ENCODE data around the gene SPACA6.

SPACA6 gene

GRCh38 chr19:51690454-51691073 lies 2.6 kb upstream of the SPACA6 start:
- H3K4me3 ChIP-seq (ENCODE audit: low read depth in 1 of 2, low read length in 2 of 2), result peak overlapping the region; percentile 74 to 97
- H3K4me1 ChIP-seq (ENCODE audit: control insufficient read depth in 1 of 2, insufficient read depth in 2 of 2, low read length in 2 of 2), result peaks cover 19 to 54% of the 10 kb centered on the region in 2 donors
- no peaks in the 10 kb centered on the region for H3K9me3 ChIP-seq (ENCODE audit: control insufficient read depth in 1 of 2, low read length in 2 of 2)
- peaks cover 8 to 22% of the 10 kb centered on the region in 2 donors for H3K36me3 ChIP-seq (ENCODE audit: control insufficient read depth in 1 of 2, insufficient read depth in 2 of 2, low read length in 2 of 2)
- H3K27me3 ChIP-seq (ENCODE audit: low read depth, low read length), result peaks cover 8% of the 10 kb centered on the region
- peak overlapping the region; percentile 67 for H3K27ac ChIP-seq (ENCODE audit: low read length)

GRCh38 chr19:51691074-51691583 lies 2.0 kb upstream of the SPACA6 start:
- H3K36me3 ChIP-seq (ENCODE audit: control insufficient read depth in 1 of 2, insufficient read depth in 2 of 2, low read length in 2 of 2), result peaks cover 10 to 24% of the 10 kb centered on the region in 2 donors
- H3K27me3 ChIP-seq (ENCODE audit: low read depth, low read length), result peaks cover 8% of the 10 kb centered on the region
- peak overlapping the region; percentile 63 to 97 for H3K4me3 ChIP-seq (ENCODE audit: low read depth in 1 of 2, low read length in 2 of 2)
- peak overlapping the region; percentile 60 for H3K27ac ChIP-seq (ENCODE audit: low read length)
- no peaks in the 10 kb centered on the region for H3K9me3 ChIP-seq (ENCODE audit: control insufficient read depth in 1 of 2, low read length in 2 of 2)
- H3K4me1 ChIP-seq (ENCODE audit: control insufficient read depth in 1 of 2, insufficient read depth in 2 of 2, low read length in 2 of 2), result peaks cover 19 to 54% of the 10 kb centered on the region in 2 donors

GRCh38 chr19:51691584-51692428 lies 1.3 kb upstream of the SPACA6 start:
- Histone ChIP-seq H3K27ac (ENCODE audit: low read length) (peak overlapping the region; percentile 60), H3K4me1 (ENCODE audit: control insufficient read depth in 1 of 2, insufficient read depth in 2 of 2, low read length in 2 of 2) (peaks cover 19 to 53% of the 10 kb centered on the region in 2 donors), H3K9me3 (ENCODE audit: control insufficient read depth in 1 of 2, low read length in 2 of 2) (no peaks in the 10 kb centered on the region), H3K36me3 (ENCODE audit: control insufficient read depth in 1 of 2, insufficient read depth in 2 of 2, low read length in 2 of 2) (peaks cover 10 to 28% of the 10 kb centered on the region in 2 donors), H3K27me3 (ENCODE audit: low read depth, low read length) (peaks cover 6% of the 10 kb centered on the region), H3K4me3 (ENCODE audit: low read depth in 1 of 2, low read length in 2 of 2) (peak overlapping the region; percentile 63 to 97)

- H3K4me1 ChIP-seq (ENCODE audit: control insufficient read depth in 1 of 2, insufficient read depth in 2 of 2, low read length in 2 of 2), result peaks cover 19 to 47% of the 10 kb centered on the region in 2 donors
- peaks cover 14 to 32% of the 10 kb centered on the region in 2 donors for H3K36me3 ChIP-seq (ENCODE audit: control insufficient read depth in 1 of 2, insufficient read depth in 2 of 2, low read length in 2 of 2)
- no peaks in the 10 kb centered on the region for H3K27me3 ChIP-seq (ENCODE audit: low read depth, low read length)
- peak overlapping the region; percentile 7 to 97 for H3K4me3 ChIP-seq (ENCODE audit: low read depth in 1 of 2, low read length in 2 of 2)
- H3K9me3 ChIP-seq (ENCODE audit: control insufficient read depth in 1 of 2, low read length in 2 of 2), result no peaks in the 10 kb centered on the region
- peak overlapping the region; percentile 39 for H3K27ac ChIP-seq (ENCODE audit: low read length)
These were observed 662 bp upstream of the SPACA6 start for GRCh38 chr19:51692468-51692867.

- no peak overlapping the region for H3K27ac ChIP-seq (ENCODE audit: low read length)
These were observed 689 bp downstream of the SPACA6 start for GRCh38 chr19:51693819-51694218.

GRCh38 chr19:51694318-51695085 lies 1.4 kb downstream of the SPACA6 start:
- Histone ChIP-seq H3K27ac (ENCODE audit: low read length) (no peak overlapping the region), H3K27me3 (ENCODE audit: low read depth, low read length) (no peaks in the 10 kb centered on the region), H3K4me3 (ENCODE audit: low read depth in 1 of 2, low read length in 2 of 2) (no peak overlapping the region), H3K36me3 (ENCODE audit: control insufficient read depth in 1 of 2, insufficient read depth in 2 of 2, low read length in 2 of 2) (peaks cover 19 to 45% of the 10 kb centered on the region in 2 donors), H3K4me1 (ENCODE audit: control insufficient read depth in 1 of 2, insufficient read depth in 2 of 2, low read length in 2 of 2) (peaks cover 11 to 37% of the 10 kb centered on the region in 2 donors), H3K9me3 (ENCODE audit: control insufficient read depth in 1 of 2, low read length in 2 of 2) (no peaks in the 10 kb centered on the region)

More at GRCh38 chr19:51693819-51694218, 689 bp downstream of the SPACA6 start:
- Histone ChIP-seq H3K4me1 (ENCODE audit: control insufficient read depth in 1 of 2, insufficient read depth in 2 of 2, low read length in 2 of 2) (peaks cover 11 to 37% of the 10 kb centered on the region in 2 donors), H3K4me3 (ENCODE audit: low read depth in 1 of 2, low read length in 2 of 2) (no peak overlapping the region), H3K9me3 (ENCODE audit: control insufficient read depth in 1 of 2, low read length in 2 of 2) (no peaks in the 10 kb centered on the region), H3K27me3 (ENCODE audit: low read depth, low read length) (no peaks in the 10 kb centered on the region), H3K36me3 (ENCODE audit: control insufficient read depth in 1 of 2, insufficient read depth in 2 of 2, low read length in 2 of 2) (peaks cover 14 to 40% of the 10 kb centered on the region in 2 donors)

GRCh38 chr19:51695088-51695487 lies 2.0 kb downstream of the SPACA6 start:
- H3K4me3 ChIP-seq (ENCODE audit: low read depth in 1 of 2, low read length in 2 of 2), result no peak overlapping the region
- H3K36me3 ChIP-seq (ENCODE audit: control insufficient read depth in 1 of 2, insufficient read depth in 2 of 2, low read length in 2 of 2), result peaks cover 20 to 45% of the 10 kb centered on the region in 2 donors
- no peak overlapping the region for H3K27ac ChIP-seq (ENCODE audit: low read length)
- no peaks in the 10 kb centered on the region for H3K9me3 ChIP-seq (ENCODE audit: control insufficient read depth in 1 of 2, low read length in 2 of 2)
- no peaks in the 10 kb centered on the region for H3K27me3 ChIP-seq (ENCODE audit: low read depth, low read length)
- H3K4me1 ChIP-seq (ENCODE audit: control insufficient read depth in 1 of 2, insufficient read depth in 2 of 2, low read length in 2 of 2), result peaks cover 11 to 36% of the 10 kb centered on the region in 2 donors

- H3K27ac ChIP-seq (ENCODE audit: low read length), result no peak overlapping the region
- no peak overlapping the region for H3K4me3 ChIP-seq (ENCODE audit: low read depth in 1 of 2, low read length in 2 of 2)
These were observed 2.7 kb downstream of the SPACA6 start for GRCh38 chr19:51695702-51696315.

GRCh38 chr19:51696606-51697005 lies 3.5 kb downstream of the SPACA6 start:
- no peak overlapping the region for H3K27ac ChIP-seq (ENCODE audit: low read length)
- peaks cover 11 to 25% of the 10 kb centered on the region in 2 donors for H3K4me1 ChIP-seq (ENCODE audit: control insufficient read depth in 1 of 2, insufficient read depth in 2 of 2, low read length in 2 of 2)
- no peaks in the 10 kb centered on the region for H3K9me3 ChIP-seq (ENCODE audit: control insufficient read depth in 1 of 2, low read length in 2 of 2)
- no peak overlapping the region for H3K4me3 ChIP-seq (ENCODE audit: low read depth in 1 of 2, low read length in 2 of 2)
- no peaks in the 10 kb centered on the region for H3K27me3 ChIP-seq (ENCODE audit: low read depth, low read length)
- peaks cover 20 to 45% of the 10 kb centered on the region in 2 donors for H3K36me3 ChIP-seq (ENCODE audit: control insufficient read depth in 1 of 2, insufficient read depth in 2 of 2, low read length in 2 of 2)

More at GRCh38 chr19:51695702-51696315, 2.7 kb downstream of the SPACA6 start:
- Histone ChIP-seq H3K4me1 (ENCODE audit: control insufficient read depth in 1 of 2, insufficient read depth in 2 of 2, low read length in 2 of 2) (peaks cover 11 to 32% of the 10 kb centered on the region in 2 donors), H3K36me3 (ENCODE audit: control insufficient read depth in 1 of 2, insufficient read depth in 2 of 2, low read length in 2 of 2) (peaks cover 20 to 45% of the 10 kb centered on the region in 2 donors), H3K27me3 (ENCODE audit: low read depth, low read length) (no peaks in the 10 kb centered on the region), H3K9me3 (ENCODE audit: control insufficient read depth in 1 of 2, low read length in 2 of 2) (no peaks in the 10 kb centered on the region)

GRCh38 chr19:51697169-51697776 lies 4.1 kb downstream of the SPACA6 start:
- Histone ChIP-seq H3K4me3 (ENCODE audit: low read depth in 1 of 2, low read length in 2 of 2) (no peak overlapping the region), H3K36me3 (ENCODE audit: control insufficient read depth in 1 of 2, insufficient read depth in 2 of 2, low read length in 2 of 2) (peaks cover 20 to 49% of the 10 kb centered on the region in 2 donors), H3K4me1 (ENCODE audit: control insufficient read depth in 1 of 2, insufficient read depth in 2 of 2, low read length in 2 of 2) (peaks cover 6 to 22% of the 10 kb centered on the region in 2 donors)

More at GRCh38 chr19:51697169-51697776, 4.1 kb downstream of the SPACA6 start:
- no peaks in the 10 kb centered on the region for H3K9me3 ChIP-seq (ENCODE audit: control insufficient read depth in 1 of 2, low read length in 2 of 2)
- H3K27me3 ChIP-seq (ENCODE audit: low read depth, low read length), result no peaks in the 10 kb centered on the region
- H3K27ac ChIP-seq (ENCODE audit: low read length), result no peak overlapping the region
